GM12801 (cell line): Measurements from ENCODE around the gene ZBTB43.

Experiments used
- CTCF ChIP-seq: IDR thresholded peaks from one replicate; pipeline ENCODE4 v1.5.1; 2011; ENCODE audit warnings: control low read depth; ENCODE audit not compliant: insufficient read length; ENCODE audit errors: extremely low read depth

The ZBTB43 gene

DNA sequence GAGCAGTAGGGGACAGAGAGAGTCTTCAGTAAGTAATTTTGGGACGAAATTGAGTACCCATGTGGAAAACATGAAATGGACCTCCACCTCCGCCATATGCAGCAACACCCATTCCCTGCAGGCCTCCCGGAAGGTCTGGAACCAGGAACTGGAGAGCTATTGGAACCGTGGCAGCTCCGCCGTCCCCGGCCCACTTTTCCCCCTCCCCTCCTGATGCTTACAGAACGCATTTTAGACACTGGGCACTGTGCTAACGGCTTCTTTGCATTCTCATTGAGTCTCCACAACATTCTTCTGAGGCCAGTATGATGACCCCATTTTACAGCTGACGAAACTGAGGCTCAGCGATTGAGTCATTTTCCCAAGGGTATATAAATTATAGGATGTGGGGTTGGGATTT is 20.4 kb upstream of the ZBTB43 start:
- TF ChIP-seq CTCF, result no peak

GRCh38 chr9:126788046-126788445 is 16.8 kb upstream of the ZBTB43 start:
- TF ChIP-seq CTCF, result no peak

DNA sequence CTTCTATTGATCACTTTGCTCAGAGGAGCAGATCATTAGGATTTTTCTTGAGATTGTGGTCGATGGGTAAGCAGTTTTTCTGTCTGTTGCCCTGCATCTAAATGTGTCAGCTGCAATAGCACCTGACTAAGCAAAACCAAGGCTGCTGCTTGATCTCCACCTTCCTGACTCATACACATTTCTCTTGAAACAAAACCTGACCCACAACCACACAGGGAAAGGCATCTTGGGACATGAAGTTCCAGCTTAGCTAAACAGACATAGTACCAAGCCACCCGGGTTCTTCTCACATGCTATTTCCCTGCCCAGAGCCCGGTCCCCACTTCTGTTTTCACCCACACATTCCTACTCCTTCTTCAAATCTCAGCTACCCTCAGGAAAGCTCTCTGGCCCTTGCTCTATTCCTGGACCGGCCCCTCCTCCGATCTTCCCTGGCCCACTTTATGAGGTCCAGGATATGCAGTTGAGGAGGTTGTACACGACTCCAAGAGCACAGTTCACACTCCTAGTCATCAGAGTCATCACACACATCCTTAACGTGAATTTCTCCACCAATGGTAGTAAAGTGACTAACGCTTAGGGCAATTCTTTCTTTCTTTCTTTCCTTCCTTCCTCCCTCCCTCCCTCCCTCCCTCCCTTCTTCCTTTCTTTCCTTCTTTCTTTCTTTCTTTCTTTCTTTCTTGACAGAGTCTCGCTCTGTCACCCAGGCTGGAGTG is 16.0 kb upstream of the ZBTB43 start:
- no peak for TF ChIP-seq CTCF

- TF ChIP-seq CTCF, result no peak
Observed at GRCh38 chr9:126790561-126790960, 14.3 kb upstream of the ZBTB43 start.

DNA sequence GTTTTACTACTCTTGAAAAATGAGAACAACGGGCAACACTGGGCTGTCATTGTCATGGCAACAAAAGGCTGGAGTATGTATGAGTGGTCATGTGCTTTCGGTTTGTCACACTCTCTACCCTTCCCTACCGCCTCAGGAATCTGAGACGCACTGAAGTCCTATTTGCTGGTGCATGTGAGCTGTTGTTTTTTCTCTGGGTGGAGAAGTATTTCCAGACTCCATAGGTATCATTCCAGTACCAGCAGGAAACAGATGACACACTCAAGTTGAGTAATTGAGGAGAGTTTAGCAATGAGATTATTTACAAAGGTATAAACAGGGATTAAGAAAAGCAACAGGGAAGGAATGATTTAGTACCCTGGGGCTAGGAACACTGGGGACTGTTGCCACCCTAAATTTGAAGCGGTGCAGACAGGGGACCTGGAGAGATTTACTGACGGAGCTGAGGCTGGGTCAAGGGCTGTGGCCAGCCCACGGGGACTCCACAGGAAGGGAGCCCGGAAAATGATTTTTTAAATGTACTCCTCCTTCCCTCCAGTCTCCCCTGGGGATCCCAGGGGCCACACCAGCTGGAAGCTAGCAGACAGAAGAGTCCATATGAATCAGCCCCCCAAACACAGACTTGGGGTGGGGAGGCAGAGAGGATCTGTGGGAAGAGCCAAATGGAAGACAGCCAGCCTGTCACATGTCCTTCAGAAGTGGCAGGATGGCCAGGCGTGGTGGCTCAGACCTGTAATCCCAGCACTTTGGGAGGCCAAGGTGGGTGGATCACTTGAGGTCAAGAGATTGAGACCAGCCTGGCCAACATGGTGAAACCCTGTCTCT is 13.2 kb upstream of the ZBTB43 start:
- TF ChIP-seq CTCF, result no peak

DNA sequence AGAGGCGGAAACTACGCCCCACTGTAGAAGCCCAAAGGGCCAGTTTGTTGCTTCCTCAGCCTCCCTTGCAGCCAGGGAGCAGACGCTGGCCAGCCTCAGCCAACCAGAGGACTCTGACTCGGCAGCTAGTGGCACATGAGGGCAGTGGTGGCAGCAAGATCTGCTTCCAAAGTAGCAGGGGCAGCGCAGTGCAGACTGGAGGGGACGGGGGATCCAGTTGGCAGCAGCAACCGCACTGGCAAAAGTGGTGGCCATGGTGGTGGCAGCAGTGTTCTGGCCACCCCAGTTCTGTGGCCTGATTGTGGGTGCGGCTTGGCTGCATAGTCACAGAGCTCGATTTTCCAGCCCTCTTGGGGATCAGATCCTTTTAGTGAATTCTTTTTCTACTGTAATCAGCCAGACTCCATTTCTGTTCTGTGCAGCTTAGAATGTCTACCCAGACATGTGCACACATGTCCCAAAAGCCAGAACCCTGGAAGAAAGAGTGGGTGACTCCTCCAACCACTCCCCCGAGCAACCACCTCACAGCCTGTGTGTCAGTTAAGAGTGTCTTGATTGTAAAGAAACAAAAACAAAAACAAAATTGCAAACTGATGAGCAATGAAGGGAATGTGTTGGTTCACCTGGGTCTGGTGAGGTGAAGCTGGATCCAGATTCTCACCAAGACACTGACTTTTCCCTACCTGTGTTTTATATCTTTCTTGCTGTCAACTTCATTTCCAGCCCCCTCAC is 11.0 kb upstream of the ZBTB43 start:
- no peak for TF ChIP-seq CTCF

GRCh38 chr9:126794441-126794840 is 10.4 kb upstream of the ZBTB43 start:
- TF ChIP-seq CTCF, result no peak
